ENCODE results near the gene PCCA. TPM values are rescaled to one million over a fixed set of nuclear protein-coding genes. Genes with fewer than 3 reads are reported as not detected.

The PCCA gene
- total and polyA plus RNA-seq, 2 donors from 2014 or later, result 86.2 to 222 TPM

GRCh38 chr13:100389617-100390016 is 300.7 kb downstream of the PCCA start:
- TF ChIP-seq, protein P1, sequence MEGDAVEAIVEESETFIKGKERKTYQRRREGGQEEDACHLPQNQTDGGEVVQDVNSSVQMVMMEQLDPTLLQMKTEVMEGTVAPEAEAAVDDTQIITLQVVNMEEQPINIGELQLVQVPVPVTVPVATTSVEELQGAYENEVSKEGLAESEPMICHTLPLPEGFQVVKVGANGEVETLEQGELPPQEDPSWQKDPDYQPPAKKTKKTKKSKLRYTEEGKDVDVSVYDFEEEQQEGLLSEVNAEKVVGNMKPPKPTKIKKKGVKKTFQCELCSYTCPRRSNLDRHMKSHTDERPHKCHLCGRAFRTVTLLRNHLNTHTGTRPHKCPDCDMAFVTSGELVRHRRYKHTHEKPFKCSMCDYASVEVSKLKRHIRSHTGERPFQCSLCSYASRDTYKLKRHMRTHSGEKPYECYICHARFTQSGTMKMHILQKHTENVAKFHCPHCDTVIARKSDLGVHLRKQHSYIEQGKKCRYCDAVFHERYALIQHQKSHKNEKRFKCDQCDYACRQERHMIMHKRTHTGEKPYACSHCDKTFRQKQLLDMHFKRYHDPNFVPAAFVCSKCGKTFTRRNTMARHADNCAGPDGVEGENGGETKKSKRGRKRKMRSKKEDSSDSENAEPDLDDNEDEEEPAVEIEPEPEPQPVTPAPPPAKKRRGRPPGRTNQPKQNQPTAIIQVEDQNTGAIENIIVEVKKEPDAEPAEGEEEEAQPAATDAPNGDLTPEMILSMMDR (IDR thresholded peaks at IDR 0.05; ENCODE audit: borderline replicate concordance, extremely low read depth, insufficient read depth), result no peak
- Histone ChIP-seq H3K27ac (ENCODE audit: low read depth in 2 of 2, low read length in 2 of 2) (no peak overlapping the region), H3K9me3 (ENCODE audit: control insufficient read depth in 2 of 3, insufficient read depth in 1 of 3, low read length in 3 of 3) (no peaks in the 10 kb centered on the region), H3K4me3 (ENCODE audit: low read length in 3 of 3) (no peak overlapping the region), H3K36me3 (ENCODE audit: control insufficient read depth in 2 of 3, insufficient read depth in 3 of 3, low read length in 3 of 3) (peaks cover 0 to 6% (median 0%) of the 10 kb centered on the region in 3 donors), H3K4me1 (ENCODE audit: control insufficient read depth in 2 of 3, insufficient read depth in 2 of 3, low read depth in 1 of 3, low read length in 3 of 3) (peaks cover 0 to 3% (median 0%) of the 10 kb centered on the region in 3 donors), H3K27me3 (ENCODE audit: control insufficient read depth, insufficient read depth, low read length) (no peaks in the 10 kb centered on the region), H3K9ac (ENCODE audit: low read length in 3 of 3) (no peak overlapping the region)
- no peak for DNase-seq
- intact Hi-C loops (cut with DNase I), result no loop called here
- no peak for FAIRE-seq

DNA sequence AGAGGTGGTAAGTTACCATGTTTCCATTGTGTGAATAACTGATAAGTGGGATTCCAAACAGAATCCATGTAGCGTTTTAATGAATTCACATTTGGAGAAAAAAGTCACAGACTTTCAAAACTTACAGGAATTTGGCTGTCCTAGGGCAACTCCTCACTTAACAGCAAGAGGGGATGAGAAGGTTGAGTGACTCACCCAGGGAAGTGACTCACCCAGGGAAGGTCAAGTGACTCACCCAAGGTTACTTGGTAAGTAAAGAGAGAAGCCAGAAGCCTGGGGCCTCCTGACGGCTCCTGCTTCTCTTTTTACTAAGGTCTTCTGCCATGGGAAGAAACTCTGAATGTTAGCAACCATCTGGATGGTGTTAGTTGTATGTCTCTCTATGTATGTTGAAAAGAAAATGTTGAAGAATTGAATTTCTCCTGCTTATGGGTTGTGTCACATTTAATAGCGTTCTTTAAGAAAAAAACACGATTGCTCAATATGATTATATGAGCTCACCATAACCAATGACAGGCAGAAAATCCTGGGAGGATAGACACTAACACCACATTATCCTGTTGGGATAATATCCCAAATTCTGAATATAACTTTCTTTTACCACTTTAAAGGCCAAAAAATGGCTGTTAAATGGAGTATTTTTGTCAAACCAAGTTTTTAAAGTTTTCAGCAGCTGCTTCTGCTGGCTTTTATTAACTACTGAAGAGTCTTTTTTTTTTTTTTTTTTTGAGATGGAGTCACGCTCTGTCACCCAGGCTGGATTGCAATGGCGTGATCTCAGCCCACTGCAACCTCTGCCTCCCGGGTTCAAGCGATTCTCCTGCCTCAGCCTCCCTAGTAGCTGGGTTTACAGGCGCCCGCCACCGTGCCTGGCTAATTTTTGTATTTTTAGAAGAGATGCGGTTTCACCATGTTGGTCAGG is 304.1 kb downstream of the PCCA start:
- intact Hi-C loops (cut with DNase I), result no loop called here
- DNase-seq (peak in 2 of 5 donors; percentile 32 to 85), FAIRE-seq (no peak)
- peak overlapping the region in 1 of 2 donors; percentile 34 for H3K27ac ChIP-seq (ENCODE audit: low read depth in 2 of 2, low read length in 2 of 2)
- TF ChIP-seq, protein P1 (IDR thresholded peaks at IDR 0.05; ENCODE audit: borderline replicate concordance, extremely low read depth, insufficient read depth), result no peak
- H3K4me3 ChIP-seq (ENCODE audit: low read length in 3 of 3), result no peak overlapping the region
- H3K9ac ChIP-seq (ENCODE audit: low read length in 3 of 3), result no peak overlapping the region
- no peaks in the 10 kb centered on the region for H3K9me3 ChIP-seq (ENCODE audit: control insufficient read depth in 2 of 3, insufficient read depth in 1 of 3, low read length in 3 of 3)
- H3K27me3 ChIP-seq (ENCODE audit: control insufficient read depth, insufficient read depth, low read length), result no peaks in the 10 kb centered on the region
- no peaks in the 10 kb centered on the region for H3K36me3 ChIP-seq (ENCODE audit: control insufficient read depth in 2 of 3, insufficient read depth in 3 of 3, low read length in 3 of 3)
- peaks cover 0 to 9% (median 0%) of the 10 kb centered on the region in 3 donors for H3K4me1 ChIP-seq (ENCODE audit: control insufficient read depth in 2 of 3, insufficient read depth in 2 of 3, low read depth in 1 of 3, low read length in 3 of 3)

- intact Hi-C loops (cut with DNase I), result no loop called here
- no peak overlapping the region for H3K4me3 ChIP-seq (ENCODE audit: low read length in 3 of 3)
- no peak overlapping the region for H3K9ac ChIP-seq (ENCODE audit: low read length in 3 of 3)
- H3K27ac ChIP-seq (ENCODE audit: low read depth in 2 of 2, low read length in 2 of 2), result no peak overlapping the region
- no peaks in the 10 kb centered on the region for H3K27me3 ChIP-seq (ENCODE audit: control insufficient read depth, insufficient read depth, low read length)
- no peaks in the 10 kb centered on the region for H3K36me3 ChIP-seq (ENCODE audit: control insufficient read depth in 2 of 3, insufficient read depth in 3 of 3, low read length in 3 of 3)
- peaks cover 0 to 9% (median 0%) of the 10 kb centered on the region in 3 donors for H3K4me1 ChIP-seq (ENCODE audit: control insufficient read depth in 2 of 3, insufficient read depth in 2 of 3, low read depth in 1 of 3, low read length in 3 of 3)
- TF ChIP-seq, protein P1 (IDR thresholded peaks at IDR 0.05; ENCODE audit: borderline replicate concordance, extremely low read depth, insufficient read depth), result no peak
- FAIRE-seq (no peak), DNase-seq (peak in 2 of 5 donors; percentile 37 to 40)
- H3K9me3 ChIP-seq (ENCODE audit: control insufficient read depth in 2 of 3, insufficient read depth in 1 of 3, low read length in 3 of 3), result no peaks in the 10 kb centered on the region
Measured at GRCh38 chr13:100394005-100394695, 305.3 kb downstream of the PCCA start.
